Mucosa of rectum (tissue), 2 donors: ENCODE measurements around the gene CNOT6.

Experiments
- H3K27ac ChIP-seq, 2 donors: one replicate each; pipeline ENCODE4 v1.7.0; 2013; ENCODE audit warnings: inconsistent platforms in 2 of 2, low read depth in 2 of 2, low read length in 2 of 2
- H3K27me3 ChIP-seq, 2 donors: one replicate each; pipeline ENCODE4 v1.7.0; 2013; ENCODE audit warnings: low read length in 2 of 2; ENCODE audit not compliant: control insufficient read depth in 2 of 2, insufficient read depth in 2 of 2
- H3K36me3 ChIP-seq, 2 donors: one replicate each; pipeline ENCODE4 v1.7.0; 2013; ENCODE audit warnings: low read length in 2 of 2; ENCODE audit not compliant: control insufficient read depth in 2 of 2, insufficient read depth in 2 of 2
- H3K4me1 ChIP-seq, 2 donors: one replicate each; pipeline ENCODE4 v1.7.0; 2013; ENCODE audit warnings: low read length in 2 of 2, mild to moderate bottlenecking in 1 of 2; ENCODE audit not compliant: control insufficient read depth in 2 of 2, insufficient read depth in 2 of 2
- H3K4me3 ChIP-seq, 2 donors: one replicate each; pipeline ENCODE4 v1.7.0; 2013; ENCODE audit warnings: low read length in 2 of 2
- H3K9ac ChIP-seq, 2 donors: one replicate each; pipeline ENCODE4 v1.7.0; 2013; ENCODE audit warnings: low read length in 2 of 2, low read depth in 1 of 2, mild to moderate bottlenecking in 1 of 2
- H3K9me3 ChIP-seq, 2 donors: one replicate each; pipeline ENCODE4 v1.7.0; 2013; ENCODE audit warnings: low read length in 2 of 2; ENCODE audit not compliant: control insufficient read depth in 2 of 2
- donor health status: healthy.
- donor health status: Normal muscosa, but diverticular disease.

The CNOT6 gene

DNA sequence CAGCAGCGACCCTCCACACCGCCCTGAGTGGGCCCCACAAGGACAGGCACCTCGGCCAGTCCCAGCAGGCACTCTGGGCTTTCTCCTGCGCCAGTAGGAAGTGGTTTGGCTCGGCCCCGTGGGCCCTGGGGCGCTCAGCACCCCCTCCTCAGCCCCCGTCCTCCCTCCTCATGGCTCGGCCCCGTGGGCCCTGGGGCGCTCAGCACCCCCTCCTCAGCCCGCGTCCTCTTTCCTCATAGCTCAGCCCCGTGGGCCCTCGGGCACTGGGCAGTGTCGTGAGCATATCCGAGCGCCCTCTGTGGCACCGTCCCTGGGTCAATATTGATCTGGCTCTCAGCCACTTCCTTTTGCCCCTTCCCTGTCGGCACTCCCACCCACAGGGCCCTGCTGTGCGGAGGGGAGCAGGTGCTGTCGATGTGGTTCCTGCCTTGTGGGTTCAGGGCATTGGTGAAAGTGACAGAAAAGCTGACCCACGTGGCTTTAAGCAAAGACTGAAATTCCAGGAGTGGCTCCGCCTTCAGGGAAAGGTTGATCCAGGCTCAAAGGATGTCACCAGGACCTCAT, 102.6 kb downstream of the CNOT6 start:
- H3K4me3 ChIP-seq, result no peak overlapping the region
- no peaks in the 10 kb centered on the region for H3K36me3 ChIP-seq
- peaks cover 2 to 8% of the 10 kb centered on the region in 2 donors for H3K27me3 ChIP-seq
- no peaks in the 10 kb centered on the region for H3K9me3 ChIP-seq
- no peaks in the 10 kb centered on the region for H3K4me1 ChIP-seq
- H3K9ac ChIP-seq, result no peak overlapping the region
- no peak overlapping the region for H3K27ac ChIP-seq

DNA sequence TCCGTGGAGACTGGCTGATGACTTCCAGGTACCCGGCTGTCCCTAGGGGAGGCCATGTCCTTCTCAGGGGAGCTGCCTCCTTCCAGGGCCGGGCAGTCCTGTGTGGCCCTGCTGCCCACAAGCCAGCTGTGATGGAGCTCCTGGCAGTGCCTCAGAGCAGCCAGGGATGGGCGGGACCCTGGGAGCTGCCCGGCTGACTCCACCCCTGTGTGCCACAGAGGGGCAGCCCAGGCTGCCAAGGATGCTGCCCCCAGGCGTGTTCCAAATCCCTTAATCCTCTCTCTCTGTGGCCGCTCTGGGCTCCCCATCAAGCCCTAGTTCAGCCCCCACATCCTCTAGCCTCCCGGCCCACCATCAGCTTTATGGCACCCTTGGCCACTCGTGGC, 104.1 kb downstream of the CNOT6 start:
- Histone ChIP-seq H3K9me3 (no peaks in the 10 kb centered on the region), H3K4me3 (no peak overlapping the region), H3K36me3 (no peaks in the 10 kb centered on the region), H3K27ac (no peak overlapping the region), H3K9ac (no peak overlapping the region), H3K4me1 (no peaks in the 10 kb centered on the region), H3K27me3 (no peaks in the 10 kb centered on the region)

DNA sequence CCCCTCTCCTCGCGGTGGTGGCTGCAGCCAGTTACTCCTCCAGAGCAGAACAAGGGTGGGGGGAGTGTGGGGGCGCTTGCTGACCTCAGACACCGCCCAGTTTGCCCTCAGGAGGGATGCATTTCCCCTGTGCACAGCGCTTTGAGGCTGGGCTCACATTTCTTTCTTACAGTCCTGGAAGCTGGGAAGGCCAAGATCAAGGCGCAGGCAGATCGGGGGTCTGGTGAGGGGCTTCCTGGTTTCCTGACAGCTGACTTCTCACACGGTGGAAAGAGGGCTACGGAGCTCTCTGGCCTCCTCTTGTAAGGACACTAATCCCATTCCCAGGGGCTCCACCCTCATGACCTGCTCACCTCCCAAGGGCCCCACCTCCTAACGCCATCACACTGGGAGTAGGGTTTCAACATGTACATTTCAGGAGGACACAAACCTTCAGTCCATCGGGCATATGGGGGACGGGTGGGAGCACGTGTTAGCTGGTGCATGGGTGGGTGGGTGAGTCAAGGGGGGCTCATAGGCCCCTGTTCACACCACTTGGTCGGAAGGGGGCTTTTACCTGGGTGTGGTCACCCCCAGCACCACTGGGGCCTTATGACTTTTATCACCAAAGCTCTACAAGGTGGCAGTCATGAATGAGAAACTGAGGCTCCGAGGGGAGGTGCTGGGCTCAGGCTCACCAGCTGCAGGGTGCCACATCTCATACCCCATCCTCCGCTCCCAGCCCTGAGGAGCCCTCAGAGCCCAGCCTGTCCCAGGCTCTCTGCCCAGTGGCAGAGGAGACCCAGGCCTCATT, 104.8 kb downstream of the CNOT6 start:
- Histone ChIP-seq H3K36me3 (no peaks in the 10 kb centered on the region), H3K9me3 (no peaks in the 10 kb centered on the region), H3K9ac (no peak overlapping the region), H3K27me3 (no peaks in the 10 kb centered on the region), H3K27ac (no peak overlapping the region), H3K4me3 (no peak overlapping the region), H3K4me1 (no peaks in the 10 kb centered on the region)

DNA sequence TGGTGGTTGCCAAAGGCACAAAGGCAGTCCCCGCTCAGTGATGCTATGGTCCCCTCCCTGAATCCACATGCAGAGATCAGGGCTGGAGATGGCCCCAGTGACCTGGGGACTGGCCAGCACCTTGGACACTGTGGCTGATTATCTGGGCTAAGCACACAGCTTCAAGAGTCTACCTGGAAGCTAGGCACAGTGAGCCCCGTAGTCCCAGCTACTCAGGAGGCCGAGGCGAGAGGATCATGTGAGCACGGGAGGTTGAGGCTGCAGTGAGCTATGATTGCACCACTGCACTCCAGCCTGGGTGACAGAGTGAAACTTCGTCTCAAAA, 105.4 kb downstream of the CNOT6 start:
- no peaks in the 10 kb centered on the region for H3K9me3 ChIP-seq
- H3K27ac ChIP-seq, result no peak overlapping the region
- no peak overlapping the region for H3K9ac ChIP-seq
- no peaks in the 10 kb centered on the region for H3K36me3 ChIP-seq
- H3K27me3 ChIP-seq, result no peaks in the 10 kb centered on the region
- no peaks in the 10 kb centered on the region for H3K4me1 ChIP-seq
- no peak overlapping the region for H3K4me3 ChIP-seq

DNA sequence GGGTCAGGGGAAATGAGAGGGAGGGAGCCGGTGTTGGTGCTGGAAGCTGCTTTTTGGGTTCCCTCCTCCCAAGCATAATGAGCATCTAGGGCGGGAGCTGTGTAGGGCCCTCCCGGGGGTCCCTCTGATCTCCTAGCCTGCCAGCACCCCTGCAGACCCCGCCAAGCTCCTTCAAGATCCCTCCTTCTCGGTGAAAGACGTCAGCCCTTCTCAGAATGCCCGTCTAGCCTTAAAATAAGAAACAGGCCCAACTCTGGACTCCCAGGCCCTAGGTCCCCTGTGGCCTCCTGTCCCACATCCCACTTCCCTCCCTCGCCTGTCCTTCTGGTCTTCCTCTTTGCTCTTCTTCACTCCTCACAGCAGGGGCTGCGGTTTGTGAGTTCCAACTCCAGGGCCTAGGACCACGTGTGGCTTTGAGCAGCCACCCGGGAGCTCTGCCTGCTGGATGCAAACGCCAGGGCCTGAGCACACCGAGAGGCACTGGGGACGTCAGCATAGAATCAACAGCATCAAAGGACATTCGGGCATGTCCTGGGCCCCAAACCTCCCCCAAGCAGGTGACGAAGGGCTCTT, 105.9 kb downstream of the CNOT6 start:
- H3K9ac ChIP-seq, result no peak overlapping the region
- no peaks in the 10 kb centered on the region for H3K36me3 ChIP-seq
- no peak overlapping the region for H3K4me3 ChIP-seq
- H3K27me3 ChIP-seq, result no peaks in the 10 kb centered on the region
- H3K9me3 ChIP-seq, result no peaks in the 10 kb centered on the region
- no peak overlapping the region for H3K27ac ChIP-seq
- no peaks in the 10 kb centered on the region for H3K4me1 ChIP-seq

DNA sequence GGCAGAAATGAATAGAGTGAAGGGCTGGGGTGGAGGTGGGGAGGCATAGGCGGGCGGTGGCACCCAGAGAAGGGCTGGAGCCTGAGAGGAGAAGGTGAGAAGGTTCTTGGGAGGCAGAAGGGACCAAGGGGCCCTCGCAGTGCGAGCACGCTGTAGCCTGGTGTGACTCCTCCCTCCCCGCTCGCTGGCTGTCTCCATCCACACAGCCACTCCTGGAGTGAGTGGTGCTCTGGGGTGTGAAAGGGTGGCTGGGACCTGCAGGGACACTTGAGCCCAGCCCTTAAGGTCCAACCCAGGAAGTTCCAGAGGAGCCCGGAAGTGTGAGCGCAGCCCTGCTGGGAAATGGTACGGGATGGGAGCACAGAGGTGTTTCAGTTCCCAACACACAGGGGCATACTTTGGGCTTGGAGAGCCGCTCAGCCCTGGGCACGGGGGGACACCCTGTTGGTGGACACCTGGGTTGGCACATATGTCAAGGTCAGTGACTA, 106.4 kb downstream of the CNOT6 start:
- H3K27ac ChIP-seq, result no peak overlapping the region
- no peaks in the 10 kb centered on the region for H3K27me3 ChIP-seq
- no peak overlapping the region for H3K4me3 ChIP-seq
- no peaks in the 10 kb centered on the region for H3K36me3 ChIP-seq
- H3K9ac ChIP-seq, result no peak overlapping the region
- H3K4me1 ChIP-seq, result no peaks in the 10 kb centered on the region
- H3K9me3 ChIP-seq, result no peaks in the 10 kb centered on the region

DNA sequence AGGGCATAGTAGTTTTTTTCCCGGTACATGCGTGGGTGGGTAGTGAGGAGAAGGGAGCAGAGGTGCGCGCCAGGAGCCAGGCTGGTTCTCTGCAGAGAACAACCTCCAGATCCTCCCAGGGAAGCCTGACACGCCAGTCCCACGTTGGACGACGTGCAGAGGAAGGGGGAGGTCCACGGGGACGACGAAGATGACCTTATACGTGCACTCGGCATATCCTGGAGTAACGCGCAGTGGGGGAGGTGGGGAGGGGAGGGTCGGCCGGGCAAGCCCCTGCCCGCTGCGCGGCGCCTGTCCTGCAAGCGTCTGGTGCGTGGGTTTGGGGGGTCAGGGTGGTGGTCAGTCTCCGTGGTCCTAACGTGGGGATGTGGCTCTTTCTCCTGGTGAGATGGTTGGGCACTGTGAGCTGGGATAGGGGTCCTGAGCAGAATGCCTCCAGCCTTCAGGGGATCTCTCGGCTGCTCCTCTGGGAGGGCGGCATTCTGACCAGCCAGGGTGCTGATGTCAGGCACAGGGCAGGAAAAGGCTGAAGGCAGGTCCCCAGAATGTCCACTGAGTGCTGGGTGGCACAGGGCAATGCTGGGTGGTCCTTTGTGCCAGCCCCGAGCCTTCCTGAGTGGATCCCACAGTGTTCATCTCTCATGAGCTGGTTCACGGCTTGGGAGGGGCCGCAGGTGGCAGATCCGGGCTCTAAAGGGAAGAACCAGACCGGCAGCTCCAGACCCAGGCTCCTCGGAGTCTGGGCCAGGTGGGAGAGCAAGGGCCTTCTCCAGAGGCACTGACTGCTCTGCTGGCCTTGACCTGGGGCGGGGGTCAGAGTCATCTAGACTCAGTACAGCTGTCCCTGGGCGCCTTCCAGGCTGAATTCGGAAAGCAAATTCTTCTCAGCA, 107.7 kb downstream of the CNOT6 start:
- no peaks in the 10 kb centered on the region for H3K36me3 ChIP-seq
- no peak overlapping the region for H3K27ac ChIP-seq
- H3K27me3 ChIP-seq, result no peaks in the 10 kb centered on the region
- no peak overlapping the region for H3K9ac ChIP-seq
- H3K9me3 ChIP-seq, result no peaks in the 10 kb centered on the region
- no peak overlapping the region for H3K4me3 ChIP-seq
- no peaks in the 10 kb centered on the region for H3K4me1 ChIP-seq

DNA sequence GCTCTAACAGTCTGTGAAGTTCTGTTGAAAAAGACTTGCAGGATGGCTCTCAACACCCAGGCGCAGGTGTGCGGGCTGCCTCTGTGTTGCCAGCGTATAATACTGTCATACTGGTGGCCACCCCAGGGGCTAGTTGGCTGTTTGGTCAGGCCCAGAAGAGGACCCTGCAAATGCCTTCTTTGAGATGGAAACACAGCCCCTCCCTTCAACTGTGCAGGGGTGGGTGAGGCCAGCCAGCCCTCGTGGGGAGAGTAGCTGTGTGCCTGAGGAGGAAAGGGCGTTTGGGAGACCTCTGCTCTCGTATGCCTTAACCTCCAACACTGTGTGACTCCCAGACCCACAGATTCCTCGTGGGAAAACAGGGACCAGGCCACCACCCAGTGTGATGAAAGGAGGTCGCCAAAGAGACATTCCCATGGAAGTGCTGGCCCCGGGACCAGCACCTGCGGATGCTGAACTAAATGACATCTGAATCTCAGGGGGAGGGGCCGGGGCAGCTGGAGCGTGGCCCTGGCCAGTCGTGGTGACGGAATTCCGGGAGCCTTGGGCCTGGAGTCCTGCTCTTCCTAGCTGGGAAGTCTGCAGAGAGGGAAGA, 108.4 kb downstream of the CNOT6 start:
- no peak overlapping the region for H3K27ac ChIP-seq
- no peak overlapping the region for H3K9ac ChIP-seq
- no peaks in the 10 kb centered on the region for H3K4me1 ChIP-seq

DNA sequence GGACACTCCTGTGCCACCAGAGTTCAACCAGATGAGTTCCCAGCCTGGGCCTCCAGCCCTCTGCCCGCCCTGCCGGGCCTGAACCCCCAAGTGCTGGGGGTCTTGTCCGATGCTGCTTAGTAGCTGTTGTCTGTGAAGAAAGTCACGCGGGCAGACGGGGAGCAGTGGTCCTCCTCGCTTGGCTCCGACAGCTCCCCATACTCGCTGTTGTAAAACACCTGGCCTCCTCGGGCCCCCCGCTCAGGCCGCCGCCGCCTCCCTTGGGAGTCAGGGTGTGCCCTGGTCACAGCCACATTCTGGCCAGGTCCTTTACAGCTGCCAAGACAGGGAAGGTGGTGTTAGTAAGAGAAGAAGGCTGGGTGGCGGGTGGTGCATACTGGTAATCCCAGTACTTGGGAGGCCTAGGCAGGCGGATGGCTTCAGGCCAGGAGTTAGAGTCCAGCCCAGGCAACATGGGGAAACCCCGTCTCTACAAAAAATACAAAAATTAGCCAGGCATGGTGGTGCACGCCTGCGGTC, 109.0 kb downstream of the CNOT6 start:
- Histone ChIP-seq H3K27me3 (no peaks in the 10 kb centered on the region), H3K9ac (no peak overlapping the region), H3K27ac (no peak overlapping the region), H3K4me3 (no peak overlapping the region), H3K9me3 (no peaks in the 10 kb centered on the region), H3K4me1 (no peaks in the 10 kb centered on the region), H3K36me3 (no peaks in the 10 kb centered on the region)

More for the DNA sequence above, 108.4 kb downstream of the CNOT6 start:
- Histone ChIP-seq H3K36me3 (no peaks in the 10 kb centered on the region), H3K9me3 (no peaks in the 10 kb centered on the region), H3K27me3 (no peaks in the 10 kb centered on the region), H3K4me3 (no peak overlapping the region)
